Urothelium cell line (cell line): ENCODE measurements around the gene OR5H1.
"Not testable (repeated sequence)": the region's sequence is repeated elsewhere in the genome, so short reads cannot be mapped to it uniquely, and the experiment has no call there.

Source experiments
- DNase-seq: peaks from one replicate; pipeline ENCODE4 v3.0.0; 2011; ENCODE audit warnings: low spot score, mixed read lengths
- FAIRE-seq: peaks from 2 replicates; lab custom pipeline; 2011; peaks lifted over from hg19 to GRCh38; lab: Jason Lieb, UNC

Gene OR5H1

GRCh38 chr3:98130421-98130820 lies at the start of gene OR5H1:
TSS of gene OR5H1 (plus strand) at chr3:98130721. CDS start at chr3:98132698, 1,977 bp downstream.
- no peak for FAIRE-seq

GRCh38 chr3:98086873-98087272 lies 43.6 kb upstream of the OR5H1 start, which contains the start of gene OR5AC2:
TSS of gene OR5AC2 (plus strand) at chr3:98087173. CDS start at chr3:98087173, 0 bp downstream.
- FAIRE-seq (no peak), DNase-seq (no peak)

More at GRCh38 chr3:98130421-98130820, at the start of gene OR5H1:
- no peak for DNase-seq

- DNase-seq (no peak), FAIRE-seq (peak; percentile 35)
These were observed 34.6 kb upstream of the OR5H1 start for GRCh38 chr3:98095882-98096281.

- FAIRE-seq: no peak
- no peak for DNase-seq
These were observed 30.7 kb upstream of the OR5H1 start for GRCh38 chr3:98099848-98100247.

GRCh38 chr3:98108162-98108561 lies 22.4 kb upstream of the OR5H1 start:
- FAIRE-seq (peak; percentile 17), DNase-seq (no peak)

GRCh38 chr3:98109807-98110549 lies 20.5 kb upstream of the OR5H1 start:
- DNase-seq: no peak

GRCh38 chr3:98110550-98110908 lies 20.0 kb upstream of the OR5H1 start:
- FAIRE-seq (no peak), DNase-seq (no peak)

More at GRCh38 chr3:98109807-98110549, 20.5 kb upstream of the OR5H1 start:
- FAIRE-seq: no peak

- DNase-seq (no peak), FAIRE-seq (no peak)
These were observed 16.3 kb upstream of the OR5H1 start for GRCh38 chr3:98114264-98114663.

GRCh38 chr3:98115717-98116116 lies 14.8 kb upstream of the OR5H1 start:
- DNase-seq (no peak), FAIRE-seq (no peak)

GRCh38 chr3:98136631-98137030 lies 6.1 kb downstream of the OR5H1 start:
- DNase-seq (no peak), FAIRE-seq (no peak)

- not testable (repeated sequence) for FAIRE-seq, DNase-seq
These were observed 7.5 kb downstream of the OR5H1 start for GRCh38 chr3:98137826-98138557.

GRCh38 chr3:98140531-98140930 lies 10.0 kb downstream of the OR5H1 start:
- no peak for DNase-seq
- no peak for FAIRE-seq

GRCh38 chr3:98147179-98147578 lies 16.7 kb downstream of the OR5H1 start, which contains the start of gene OR5H14:
TSS of gene OR5H14 (plus strand) at chr3:98147479. CDS start at chr3:98149386, 1,907 bp downstream.
- DNase-seq (no peak), FAIRE-seq (no peak)

- no peak for DNase-seq
- no peak for FAIRE-seq
These were observed 18.2 kb downstream of the OR5H1 start for GRCh38 chr3:98148751-98149150.

GRCh38 chr3:98149456-98149855 lies 18.9 kb downstream of the OR5H1 start:
- FAIRE-seq, DNase-seq: not testable (repeated sequence)

- DNase-seq (peak; percentile 35), FAIRE-seq (no peak)
These were observed 20.7 kb downstream of the OR5H1 start for GRCh38 chr3:98151241-98151640.

- FAIRE-seq: no peak
- DNase-seq: no peak
These were observed 35.9 kb downstream of the OR5H1 start, which contains the start of gene OR5H15 for GRCh38 chr3:98166396-98166795. TSS of gene OR5H15 (plus strand) at chr3:98166696. CDS start at chr3:98168700, 2,004 bp downstream.

GRCh38 chr3:98171071-98171470 lies 40.5 kb downstream of the OR5H1 start:
- DNase-seq: no peak
- no peak for FAIRE-seq

GRCh38 chr3:98172621-98173020 lies 42.1 kb downstream of the OR5H1 start:
- FAIRE-seq (peak; percentile 13), DNase-seq (no peak)

- DNase-seq (no peak), FAIRE-seq (no peak)
These were observed 49.9 kb downstream of the OR5H1 start for GRCh38 chr3:98180319-98180890.

- no peak for DNase-seq
These were observed 51.7 kb downstream of the OR5H1 start for GRCh38 chr3:98182196-98182595.

More at GRCh38 chr3:98182196-98182595, 51.7 kb downstream of the OR5H1 start:
- FAIRE-seq: no peak
